ENCODE data around the gene UGT3A2.
"Not testable (repeated sequence)": the region's sequence is repeated elsewhere in the genome, so short reads cannot be mapped to it uniquely, and the experiment has no call there.

Gene UGT3A2

DNA sequence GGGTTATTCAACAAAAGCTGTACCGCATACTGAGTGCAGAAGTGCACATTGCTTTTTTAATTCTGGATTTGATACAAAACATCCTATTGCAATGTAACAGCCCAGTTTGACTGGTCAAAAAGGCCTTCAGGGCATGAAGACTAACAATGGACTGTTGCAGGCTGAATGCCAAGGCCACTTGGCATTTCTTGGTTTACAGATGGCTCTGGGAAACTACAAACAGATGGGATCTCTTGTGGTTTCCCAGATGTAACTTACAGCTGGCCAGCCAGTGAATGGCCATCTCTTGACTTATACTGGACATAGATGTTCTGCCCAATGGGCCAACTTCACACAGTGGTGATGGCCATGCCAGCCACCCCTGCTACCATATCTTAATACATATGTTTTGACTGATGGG is 36.8 kb downstream of the UGT3A2 start:
- in situ Hi-C loops (cut with HindIII; ENCODE audit: low sequenced_read_pairs), result no loop called here
- DNase-seq (ENCODE audit: low read depth), result no peak
- TF ChIP-seq, protein P1, sequence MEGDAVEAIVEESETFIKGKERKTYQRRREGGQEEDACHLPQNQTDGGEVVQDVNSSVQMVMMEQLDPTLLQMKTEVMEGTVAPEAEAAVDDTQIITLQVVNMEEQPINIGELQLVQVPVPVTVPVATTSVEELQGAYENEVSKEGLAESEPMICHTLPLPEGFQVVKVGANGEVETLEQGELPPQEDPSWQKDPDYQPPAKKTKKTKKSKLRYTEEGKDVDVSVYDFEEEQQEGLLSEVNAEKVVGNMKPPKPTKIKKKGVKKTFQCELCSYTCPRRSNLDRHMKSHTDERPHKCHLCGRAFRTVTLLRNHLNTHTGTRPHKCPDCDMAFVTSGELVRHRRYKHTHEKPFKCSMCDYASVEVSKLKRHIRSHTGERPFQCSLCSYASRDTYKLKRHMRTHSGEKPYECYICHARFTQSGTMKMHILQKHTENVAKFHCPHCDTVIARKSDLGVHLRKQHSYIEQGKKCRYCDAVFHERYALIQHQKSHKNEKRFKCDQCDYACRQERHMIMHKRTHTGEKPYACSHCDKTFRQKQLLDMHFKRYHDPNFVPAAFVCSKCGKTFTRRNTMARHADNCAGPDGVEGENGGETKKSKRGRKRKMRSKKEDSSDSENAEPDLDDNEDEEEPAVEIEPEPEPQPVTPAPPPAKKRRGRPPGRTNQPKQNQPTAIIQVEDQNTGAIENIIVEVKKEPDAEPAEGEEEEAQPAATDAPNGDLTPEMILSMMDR (IDR thresholded peaks at IDR 0.05; ENCODE audit: low read depth, low read length, missing control alignments), result no peak

DNA sequence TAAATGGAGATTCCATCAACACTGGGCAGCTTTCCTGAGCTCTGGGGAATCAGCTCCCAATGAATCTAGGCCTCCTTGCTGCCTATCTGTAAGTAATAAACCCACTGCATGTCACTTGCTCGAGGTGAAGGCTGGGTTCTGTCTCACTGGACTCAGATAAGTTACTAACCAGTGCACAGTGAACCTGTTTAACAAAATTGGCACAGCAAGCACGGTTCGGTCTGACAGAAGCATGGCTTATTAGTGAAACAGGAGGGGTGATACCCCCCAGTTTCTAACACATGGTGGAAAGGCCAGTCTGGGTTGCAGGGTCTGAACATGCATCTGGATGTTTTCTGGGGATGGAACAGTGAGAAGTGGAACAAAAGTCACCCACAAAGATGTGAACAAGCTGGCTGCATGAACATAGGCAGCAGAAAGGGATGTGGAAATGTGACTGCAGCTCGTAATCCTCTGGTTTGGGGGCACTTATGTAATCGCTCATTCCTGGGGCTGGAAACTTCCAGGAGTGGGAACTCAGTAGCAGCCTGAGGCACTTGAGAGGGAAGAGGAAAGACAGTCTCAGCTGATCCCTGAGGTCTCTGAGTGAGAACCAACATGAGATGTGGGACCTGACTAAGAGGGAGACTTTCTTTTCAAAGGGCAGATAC is 37.7 kb downstream of the UGT3A2 start:
- TF ChIP-seq, protein P1 (IDR thresholded peaks at IDR 0.05; ENCODE audit: low read depth, low read length, missing control alignments), result no peak
- in situ Hi-C loops (cut with HindIII; ENCODE audit: low sequenced_read_pairs), result no loop called here
- no peak overlapping the region for H3K4me3 ChIP-seq (ENCODE audit: low read depth, low read length)
- no peak for DNase-seq (ENCODE audit: low read depth)

More for the DNA sequence above, 36.8 kb downstream of the UGT3A2 start:
- H3K4me3 ChIP-seq (ENCODE audit: low read depth, low read length), result no peak overlapping the region

DNA sequence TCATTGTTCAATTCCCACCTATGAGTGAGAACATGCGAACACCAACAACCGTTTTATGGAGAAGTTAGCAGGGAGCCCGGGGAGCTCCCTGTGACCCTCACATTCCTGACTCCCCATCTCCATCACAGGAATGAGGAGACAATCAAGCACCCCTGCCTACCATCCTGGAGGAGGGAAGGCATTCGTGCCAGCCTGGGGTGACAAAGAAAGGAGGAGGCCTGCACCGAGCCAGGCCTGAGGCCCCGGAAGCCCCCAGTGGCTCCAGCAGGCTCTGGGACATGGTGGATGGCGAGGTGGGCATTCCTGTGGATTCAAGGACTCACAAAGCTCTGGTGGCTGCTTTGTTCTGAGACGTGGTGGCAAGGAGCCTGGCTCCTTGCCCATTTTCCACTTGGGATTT is 39.0 kb downstream of the UGT3A2 start:
- no peak for DNase-seq (ENCODE audit: low read depth)
- TF ChIP-seq, protein P1 (IDR thresholded peaks at IDR 0.05; ENCODE audit: low read depth, low read length, missing control alignments), result no peak
- H3K4me3 ChIP-seq (ENCODE audit: low read depth, low read length), result no peak overlapping the region
- in situ Hi-C loops (cut with HindIII; ENCODE audit: low sequenced_read_pairs), result no loop called here

DNA sequence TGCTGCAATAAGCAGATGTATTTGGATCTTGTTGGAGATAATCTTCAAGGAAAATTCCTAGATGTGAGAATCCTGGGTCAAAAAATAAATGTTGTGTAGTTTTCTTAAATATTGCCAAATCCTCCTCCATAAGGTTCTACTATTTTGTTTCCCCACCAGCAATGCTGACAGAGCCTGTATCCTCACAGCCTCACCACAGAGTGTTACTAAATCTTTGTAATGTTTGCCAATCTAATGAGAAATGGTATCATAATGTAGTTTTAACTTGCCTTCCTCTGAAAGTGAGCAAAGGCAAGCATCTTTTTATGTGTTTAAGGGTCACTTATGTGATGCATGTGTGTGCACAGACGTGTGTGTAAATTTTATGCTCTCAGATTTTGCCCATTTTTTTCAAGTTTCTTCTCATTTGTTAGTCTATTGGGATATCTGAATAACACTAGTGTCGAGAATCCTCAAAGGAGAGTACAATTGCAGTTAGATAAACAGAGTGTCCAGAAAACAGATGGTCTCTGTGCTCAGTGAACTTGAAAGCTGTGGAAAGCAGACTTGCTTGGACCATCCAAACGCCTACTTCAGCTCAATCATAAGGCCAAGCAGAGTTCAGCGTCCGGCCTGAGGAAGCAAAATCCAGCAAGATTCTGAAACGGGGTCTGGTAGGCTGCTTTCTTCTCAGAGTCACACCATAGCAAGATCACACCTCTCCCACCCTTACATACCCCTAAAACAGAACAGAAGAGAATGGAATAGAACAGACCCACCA is 39.8 kb downstream of the UGT3A2 start:
- H3K4me3 ChIP-seq (ENCODE audit: low read depth, low read length), result no peak overlapping the region
- in situ Hi-C loops (cut with HindIII; ENCODE audit: low sequenced_read_pairs), result no loop called here
- no peak for DNase-seq (ENCODE audit: low read depth)
- TF ChIP-seq, protein P1 (IDR thresholded peaks at IDR 0.05; ENCODE audit: low read depth, low read length, missing control alignments), result no peak

DNA sequence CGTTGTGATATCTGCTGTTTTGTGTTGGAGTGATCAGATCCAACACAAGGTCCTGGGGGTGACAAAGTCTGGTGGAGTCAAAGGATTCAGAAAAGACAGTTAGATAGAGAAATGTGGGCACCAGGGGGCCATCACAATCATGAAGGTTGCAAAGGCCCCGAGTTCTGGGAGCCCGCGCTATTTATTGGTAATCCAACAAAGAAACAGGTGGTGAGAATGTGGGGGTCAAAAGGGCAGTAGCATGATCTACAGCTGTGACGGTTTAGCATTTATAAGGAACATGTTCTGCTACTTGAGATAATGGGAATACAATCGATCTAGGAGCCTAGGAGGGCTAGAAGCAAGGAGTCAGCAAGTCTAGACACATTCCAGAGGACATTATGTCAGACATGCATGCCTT is 44.4 kb downstream of the UGT3A2 start:
- H3K4me3 ChIP-seq (ENCODE audit: low read depth, low read length); in situ Hi-C loops (cut with HindIII; ENCODE audit: low sequenced_read_pairs); DNase-seq (ENCODE audit: low read depth): not testable (repeated sequence)

DNA sequence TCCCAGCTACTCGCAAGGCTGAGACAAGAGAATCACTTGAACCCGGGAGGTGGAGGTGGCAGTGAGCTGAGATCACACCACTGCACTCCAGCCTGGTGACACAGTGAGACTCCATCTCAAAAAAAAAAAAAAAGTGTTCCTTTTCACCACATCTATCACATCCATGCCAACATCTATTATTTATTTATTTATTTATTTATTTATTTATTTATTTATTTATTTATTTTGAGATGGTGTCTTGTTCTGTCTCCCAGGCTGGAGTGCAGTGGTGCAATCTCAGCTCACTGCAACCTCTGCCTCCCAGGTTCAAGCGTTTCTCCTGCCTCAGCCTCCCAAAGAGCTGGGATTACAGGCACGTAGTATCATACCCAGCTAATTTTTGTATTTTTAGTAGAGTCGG is 47.1 kb downstream of the UGT3A2 start:
- H3K4me3 ChIP-seq (ENCODE audit: low read depth, low read length); DNase-seq (ENCODE audit: low read depth); in situ Hi-C loops (cut with HindIII; ENCODE audit: low sequenced_read_pairs): not testable (repeated sequence)

DNA sequence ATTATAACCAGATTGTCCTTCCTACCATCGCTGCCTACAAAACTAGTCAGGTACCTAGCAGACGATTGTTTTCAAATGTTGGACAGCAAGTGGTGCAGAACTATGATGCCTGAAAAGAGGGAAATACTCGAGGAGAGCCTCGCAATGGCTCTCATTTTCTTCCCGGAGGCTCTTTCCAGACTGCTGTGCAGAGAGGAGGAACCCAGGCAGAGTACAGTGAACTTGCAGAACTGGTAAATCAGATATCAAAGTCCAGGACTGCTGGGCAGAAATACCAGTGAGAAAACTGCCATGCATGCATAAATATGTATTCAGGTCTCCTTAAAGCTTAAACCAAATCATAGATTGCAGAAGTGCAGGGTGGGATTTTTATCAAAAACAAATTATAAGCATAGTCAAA is 49.1 kb downstream of the UGT3A2 start:
- no peak for DNase-seq (ENCODE audit: low read depth)
- H3K4me3 ChIP-seq (ENCODE audit: low read depth, low read length), result no peak overlapping the region
- TF ChIP-seq, protein P1 (IDR thresholded peaks at IDR 0.05; ENCODE audit: low read depth, low read length, missing control alignments), result no peak
- in situ Hi-C loops (cut with HindIII; ENCODE audit: low sequenced_read_pairs), result no loop called here
